GM10266 (cell line): ENCODE measurements around the gene BARX1.

ENCODE experiments used
- DNase-seq: peaks from one replicate; pipeline ENCODE4 v3.0.0; 2012; ENCODE audit errors: extremely low spot score
- CTCF ChIP-seq: IDR thresholded peaks from 2 replicates; pipeline ENCODE4 v1.5.1; 2012; ENCODE audit warnings: mild to moderate bottlenecking, low read depth; ENCODE audit not compliant: control insufficient read depth, insufficient read depth; ENCODE audit errors: missing control alignments

Gene BARX1

GRCh38 chr9:93954434-93955061, 607 bp downstream of the BARX1 start:
- no peak for TF ChIP-seq CTCF

GRCh38 chr9:93953496-93954433, 1.4 kb downstream of the BARX1 start:
- no peak for TF ChIP-seq CTCF
- DNase-seq, result peak; percentile 37

More at GRCh38 chr9:93954434-93955061, 607 bp downstream of the BARX1 start:
- DNase-seq, result peak; percentile 53

- DNase-seq, result peak; percentile 50
- TF ChIP-seq CTCF, result no peak
These were observed 2.2 kb downstream of the BARX1 start for GRCh38 chr9:93952784-93953495.

- TF ChIP-seq CTCF, result no peak
- peak; percentile 43 for DNase-seq
These were observed 2.9 kb downstream of the BARX1 start for GRCh38 chr9:93952119-93952783.

GRCh38 chr9:93951655-93952118, 3.5 kb downstream of the BARX1 start:
- DNase-seq, result no peak
- no peak for TF ChIP-seq CTCF

GRCh38 chr9:93950619-93951601, 4.2 kb downstream of the BARX1 start:
- peak; percentile 30 for DNase-seq

More at GRCh38 chr9:93950619-93951601, 4.2 kb downstream of the BARX1 start:
- no peak for TF ChIP-seq CTCF
